ENCODE data around the gene APOBEC4. TPM values are rescaled to one million over a fixed set of nuclear protein-coding genes. Genes with fewer than 3 reads are reported as not detected.

The APOBEC4 gene
- total and polyA plus RNA-seq, 3 experiments from 2014 or later = not detected

GRCh38 chr1:183656355-183656754, 3.2 kb upstream of the APOBEC4 start:
- POLR2A ChIA-PET = interaction anchor here (0.9 kb wide), 1 partner anchor 260 kb away, joined by 3 read pairs; no protein-coding TSS in a partner anchor
- CTCF ChIA-PET = interaction anchor here (1.3 to 5.9 kb wide), 9 partner anchors 11 to 395 kb away, joined by 3 to 69 read pairs (median 8); partner anchors contain the start of genes ARPC5 and TSEN15
- Mint-ChIP-seq H3K36me3 (no peaks in the 10 kb centered on the region), H3K27me3 (peaks cover 0 to 4% of the 10 kb centered on the region in 2 donors), H3K4me3 (no peak overlapping the region), H3K27ac (no peak overlapping the region), H3K4me1 (peaks cover 17 to 33% (median 31%) of the 10 kb centered on the region in 3 donors), H3K9me3 (no peaks in the 10 kb centered on the region)
- peaks cover 22% of the 10 kb centered on the region for H3K4me1 ChIP-seq (ENCODE audit: insufficient read depth, low read length)
- no peaks in the 10 kb centered on the region for H3K36me3 ChIP-seq (ENCODE audit: insufficient read depth, low read length)
- H3K27me3 ChIP-seq (ENCODE audit: insufficient read depth, low read length, poor library complexity, severe bottlenecking) = no peaks in the 10 kb centered on the region
- no peak overlapping the region for H3K4me3 ChIP-seq (ENCODE audit: low read length)
- no peak overlapping the region for H3K27ac ChIP-seq (ENCODE audit: low read depth, low read length)
- H3K9me3 ChIP-seq (ENCODE audit: low read length) = no peaks in the 10 kb centered on the region
- no peak for DNase-seq

- Mint-ChIP-seq H3K27ac (no peak overlapping the region), H3K27me3 (peaks cover 0 to under 1% of the 10 kb centered on the region in 2 donors), H3K4me1 (peaks cover 20 to 36% (median 35%) of the 10 kb centered on the region in 3 donors), H3K36me3 (no peaks in the 10 kb centered on the region), H3K9me3 (no peaks in the 10 kb centered on the region), H3K4me3 (no peak overlapping the region)
- Histone ChIP-seq H3K27me3 (ENCODE audit: insufficient read depth, low read length, poor library complexity, severe bottlenecking) (no peaks in the 10 kb centered on the region), H3K4me1 (ENCODE audit: insufficient read depth, low read length) (peaks cover 24% of the 10 kb centered on the region), H3K27ac (ENCODE audit: low read depth, low read length) (no peak overlapping the region), H3K4me3 (ENCODE audit: low read length) (no peak overlapping the region), H3K9me3 (ENCODE audit: low read length) (no peaks in the 10 kb centered on the region), H3K36me3 (ENCODE audit: insufficient read depth, low read length) (no peaks in the 10 kb centered on the region)
- peak; percentile 48 to 77 (median 63) for DNase-seq
- ChIA-PET CTCF (interaction anchor here (0.5 to 5.9 kb wide), 25 partner anchors 9 to 567 kb away, joined by 3 to 69 read pairs (median 4); partner anchors contain the start of genes ARPC5 and TSEN15), POLR2A (interaction anchor here (0.9 kb wide), 1 partner anchor 260 kb away, joined by 3 read pairs; no protein-coding TSS in a partner anchor)
Observed at GRCh38 chr1:183655562-183656075, 2.5 kb upstream of the APOBEC4 start.

- POLR2A ChIA-PET = no interaction called here
- H3K27ac Mint-ChIP-seq = no peak overlapping the region
- no peaks in the 10 kb centered on the region for H3K27me3 Mint-ChIP-seq
- H3K9me3 Mint-ChIP-seq = no peaks in the 10 kb centered on the region
- CTCF ChIA-PET = interaction anchor here (1.0 to 5.9 kb wide), 16 partner anchors 9 to 568 kb away, joined by 3 to 69 read pairs (median 6); partner anchors contain the start of genes ARPC5 and TSEN15
- no peak for DNase-seq
- no peaks in the 10 kb centered on the region for H3K9me3 ChIP-seq (ENCODE audit: low read length)
- peaks cover 24% of the 10 kb centered on the region for H3K4me1 ChIP-seq (ENCODE audit: insufficient read depth, low read length)
- no peak overlapping the region for H3K27ac ChIP-seq (ENCODE audit: low read depth, low read length)
- no peak overlapping the region for H3K4me3 Mint-ChIP-seq
- H3K4me3 ChIP-seq (ENCODE audit: low read length) = no peak overlapping the region
- no peaks in the 10 kb centered on the region for H3K36me3 ChIP-seq (ENCODE audit: insufficient read depth, low read length)
- no peaks in the 10 kb centered on the region for H3K36me3 Mint-ChIP-seq
- no peaks in the 10 kb centered on the region for H3K27me3 ChIP-seq (ENCODE audit: insufficient read depth, low read length, poor library complexity, severe bottlenecking)
- H3K4me1 Mint-ChIP-seq = peaks cover 20 to 36% (median 35%) of the 10 kb centered on the region in 3 donors
Observed at GRCh38 chr1:183654706-183655105, 1.6 kb upstream of the APOBEC4 start.

- Histone ChIP-seq H3K27me3 (ENCODE audit: insufficient read depth, low read length, poor library complexity, severe bottlenecking) (no peaks in the 10 kb centered on the region), H3K36me3 (ENCODE audit: insufficient read depth, low read length) (no peaks in the 10 kb centered on the region), H3K27ac (ENCODE audit: low read depth, low read length) (no peak overlapping the region), H3K9me3 (ENCODE audit: low read length) (no peaks in the 10 kb centered on the region), H3K4me3 (ENCODE audit: low read length) (no peak overlapping the region), H3K4me1 (ENCODE audit: insufficient read depth, low read length) (peaks cover 24% of the 10 kb centered on the region)
- ChIA-PET POLR2A (no interaction called here), CTCF (interaction anchor here (1.3 to 5.9 kb wide), 4 partner anchors 20 to 261 kb away, joined by 3 to 69 read pairs (median 14); no protein-coding TSS in a partner anchor)
- no peaks in the 10 kb centered on the region for H3K36me3 Mint-ChIP-seq
- H3K27ac Mint-ChIP-seq = peak overlapping the region in 1 of 8 donors; percentile 43
- no peak for DNase-seq
- H3K4me1 Mint-ChIP-seq = peaks cover 20 to 36% (median 35%) of the 10 kb centered on the region in 3 donors
- no peaks in the 10 kb centered on the region for H3K9me3 Mint-ChIP-seq
- no peak overlapping the region for H3K4me3 Mint-ChIP-seq
- H3K27me3 Mint-ChIP-seq = no peaks in the 10 kb centered on the region
Observed at GRCh38 chr1:183653876-183654451, 848 bp upstream of the APOBEC4 start.

GRCh38 chr1:183653462-183653794, 312 bp upstream of the APOBEC4 start:
- no peaks in the 10 kb centered on the region for H3K27me3 Mint-ChIP-seq
- H3K27me3 ChIP-seq (ENCODE audit: insufficient read depth, low read length, poor library complexity, severe bottlenecking) = no peaks in the 10 kb centered on the region
- no peaks in the 10 kb centered on the region for H3K36me3 ChIP-seq (ENCODE audit: insufficient read depth, low read length)
- no peaks in the 10 kb centered on the region for H3K9me3 Mint-ChIP-seq
- H3K4me3 Mint-ChIP-seq = no peak overlapping the region
- H3K9me3 ChIP-seq (ENCODE audit: low read length) = no peaks in the 10 kb centered on the region
- H3K4me1 ChIP-seq (ENCODE audit: insufficient read depth, low read length) = peaks cover 24% of the 10 kb centered on the region
- H3K27ac ChIP-seq (ENCODE audit: low read depth, low read length) = no peak overlapping the region
- no peak overlapping the region for H3K27ac Mint-ChIP-seq
- no peaks in the 10 kb centered on the region for H3K36me3 Mint-ChIP-seq
- no peak for DNase-seq
- no peak overlapping the region for H3K4me3 ChIP-seq (ENCODE audit: low read length)
- CTCF ChIA-PET = interaction anchor here (1.0 to 5.9 kb wide), 3 partner anchors 19 to 262 kb away, joined by 3 to 69 read pairs (median 3); no protein-coding TSS in a partner anchor
- POLR2A ChIA-PET = no interaction called here
- peaks cover 20 to 36% (median 35%) of the 10 kb centered on the region in 3 donors for H3K4me1 Mint-ChIP-seq

GRCh38 chr1:183652107-183652506, 1.0 kb downstream of the APOBEC4 start:
- no peak overlapping the region for H3K4me3 ChIP-seq (ENCODE audit: low read length)
- H3K27ac ChIP-seq (ENCODE audit: low read depth, low read length) = no peak overlapping the region
- H3K4me3 Mint-ChIP-seq = peak overlapping the region in 2 of 7 donors; percentile 20 to 37
- no peaks in the 10 kb centered on the region for H3K27me3 ChIP-seq (ENCODE audit: insufficient read depth, low read length, poor library complexity, severe bottlenecking)
- H3K4me1 Mint-ChIP-seq = peaks cover 20 to 36% (median 35%) of the 10 kb centered on the region in 3 donors
- H3K9me3 Mint-ChIP-seq = no peaks in the 10 kb centered on the region
- H3K27ac Mint-ChIP-seq = peak overlapping the region in 7 of 8 donors; percentile 1 to 92 (median 34)
- ChIA-PET CTCF (interaction anchor here (0.9 to 5.9 kb wide), 2 partner anchors 18 to 263 kb away, joined by 3 to 69 read pairs; no protein-coding TSS in a partner anchor), POLR2A (no interaction called here)
- no peaks in the 10 kb centered on the region for H3K36me3 Mint-ChIP-seq
- H3K4me1 ChIP-seq (ENCODE audit: insufficient read depth, low read length) = peaks cover 24% of the 10 kb centered on the region
- no peaks in the 10 kb centered on the region for H3K36me3 ChIP-seq (ENCODE audit: insufficient read depth, low read length)
- no peaks in the 10 kb centered on the region for H3K9me3 ChIP-seq (ENCODE audit: low read length)
- no peaks in the 10 kb centered on the region for H3K27me3 Mint-ChIP-seq
- DNase-seq = no peak

GRCh38 chr1:183651612-183652011, 1.5 kb downstream of the APOBEC4 start:
- H3K4me3 Mint-ChIP-seq = peak overlapping the region in 1 of 7 donors; percentile 37
- peaks cover 20 to 36% (median 35%) of the 10 kb centered on the region in 3 donors for H3K4me1 Mint-ChIP-seq
- H3K27ac Mint-ChIP-seq = peak overlapping the region in 4 of 8 donors; percentile 4 to 81 (median 40)

GRCh38 chr1:183648042-183648441, 5.1 kb downstream of the APOBEC4 start:
- Histone ChIP-seq H3K9me3 (ENCODE audit: low read length) (no peaks in the 10 kb centered on the region), H3K4me1 (ENCODE audit: insufficient read depth, low read length) (peaks cover 19% of the 10 kb centered on the region), H3K4me3 (ENCODE audit: low read length) (no peak overlapping the region), H3K36me3 (ENCODE audit: insufficient read depth, low read length) (no peaks in the 10 kb centered on the region), H3K27me3 (ENCODE audit: insufficient read depth, low read length, poor library complexity, severe bottlenecking) (no peaks in the 10 kb centered on the region), H3K27ac (ENCODE audit: low read depth, low read length) (no peak overlapping the region)
- no peak for DNase-seq
- Mint-ChIP-seq H3K27ac (peak overlapping the region in 1 of 8 donors; percentile 5), H3K36me3 (no peaks in the 10 kb centered on the region), H3K27me3 (peaks cover 2 to 4% of the 10 kb centered on the region in 2 donors), H3K4me1 (peaks cover 18 to 21% (median 20%) of the 10 kb centered on the region in 3 donors), H3K4me3 (no peak overlapping the region), H3K9me3 (no peaks in the 10 kb centered on the region)
- ChIA-PET POLR2A (no interaction called here), CTCF (no interaction called here)

More at GRCh38 chr1:183651612-183652011, 1.5 kb downstream of the APOBEC4 start:
- CTCF ChIA-PET = interaction anchor here (5.9 kb wide), 1 partner anchor 263 kb away, joined by 69 read pairs; no protein-coding TSS in a partner anchor
- H3K27me3 Mint-ChIP-seq = peaks cover 0 to 2% of the 10 kb centered on the region in 2 donors
- Histone ChIP-seq H3K9me3 (ENCODE audit: low read length) (no peaks in the 10 kb centered on the region), H3K36me3 (ENCODE audit: insufficient read depth, low read length) (no peaks in the 10 kb centered on the region), H3K4me3 (ENCODE audit: low read length) (no peak overlapping the region), H3K27ac (ENCODE audit: low read depth, low read length) (no peak overlapping the region), H3K4me1 (ENCODE audit: insufficient read depth, low read length) (peaks cover 24% of the 10 kb centered on the region), H3K27me3 (ENCODE audit: insufficient read depth, low read length, poor library complexity, severe bottlenecking) (no peaks in the 10 kb centered on the region)
- H3K9me3 Mint-ChIP-seq = no peaks in the 10 kb centered on the region
- no peaks in the 10 kb centered on the region for H3K36me3 Mint-ChIP-seq
- POLR2A ChIA-PET = interaction anchor here (0.8 kb wide), 1 partner anchor 16 kb away, joined by 3 read pairs; the partner anchor contains the start of gene ARPC5
- DNase-seq = no peak

Measured in CD8-positive, alpha-beta memory T cell (primary cell).